WTC11 (cell line): ENCODE results near the gene UGT2B7.

Source experiments
- TEAD4 ChIP-seq: sonication (generic); formaldehyde crosslinking; IDR thresholded peaks from 2 replicates; pipeline ENCODE4 v1.8.0; 2022; ENCODE audit warnings: mild to moderate bottlenecking, missing genetic modification reagents
- TF ChIP-seq, protein P1 (sequence below): sonication (generic); formaldehyde crosslinking; IDR thresholded peaks from 2 replicates; pipeline ENCODE4 v1.8.0; 2023; ENCODE audit warnings: missing genetic modification reagents, mild to moderate bottlenecking, borderline replicate concordance
- TF ChIP-seq, protein P2 (sequence below): fragments of 200-600 bp; IDR thresholded peaks from 2 replicates; pipeline ENCODE4 v1.8.0; 2022; ENCODE audit warnings: antibody characterized with exemption
- TF ChIP-seq, protein P3 (sequence below): fragments of 250-450 bp; sonication (Bioruptor Pico); IDR thresholded peaks from 2 replicates; pipeline ENCODE4 v1.9.0; 2021; ENCODE audit warnings: mild to moderate bottlenecking
- TF ChIP-seq, protein P4 (sequence below): sonication (generic); formaldehyde crosslinking; IDR thresholded peaks from 2 replicates; pipeline ENCODE4 v1.8.0; 2022; ENCODE audit warnings: mild to moderate bottlenecking, missing genetic modification reagents

DNA sequence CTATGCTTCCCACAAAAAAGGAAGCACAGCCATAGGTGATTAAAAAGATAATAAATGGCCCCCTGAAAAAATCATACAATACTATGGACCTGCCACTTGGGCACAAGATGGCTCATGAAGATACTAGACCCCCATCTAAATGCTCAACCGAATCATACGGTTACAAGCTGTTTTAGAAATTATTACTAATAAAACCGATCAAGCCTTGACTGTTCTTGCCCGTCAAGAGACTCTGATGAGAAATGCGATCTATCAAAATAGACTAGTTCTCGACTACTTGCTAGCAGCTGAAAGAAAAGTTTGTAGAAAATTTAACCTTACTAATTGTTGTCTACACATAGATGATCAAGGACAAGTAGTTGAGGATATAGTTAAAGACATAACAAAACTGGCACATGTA is 40.1 kb upstream of the UGT2B7 start:
- TF ChIP-seq, protein P1, sequence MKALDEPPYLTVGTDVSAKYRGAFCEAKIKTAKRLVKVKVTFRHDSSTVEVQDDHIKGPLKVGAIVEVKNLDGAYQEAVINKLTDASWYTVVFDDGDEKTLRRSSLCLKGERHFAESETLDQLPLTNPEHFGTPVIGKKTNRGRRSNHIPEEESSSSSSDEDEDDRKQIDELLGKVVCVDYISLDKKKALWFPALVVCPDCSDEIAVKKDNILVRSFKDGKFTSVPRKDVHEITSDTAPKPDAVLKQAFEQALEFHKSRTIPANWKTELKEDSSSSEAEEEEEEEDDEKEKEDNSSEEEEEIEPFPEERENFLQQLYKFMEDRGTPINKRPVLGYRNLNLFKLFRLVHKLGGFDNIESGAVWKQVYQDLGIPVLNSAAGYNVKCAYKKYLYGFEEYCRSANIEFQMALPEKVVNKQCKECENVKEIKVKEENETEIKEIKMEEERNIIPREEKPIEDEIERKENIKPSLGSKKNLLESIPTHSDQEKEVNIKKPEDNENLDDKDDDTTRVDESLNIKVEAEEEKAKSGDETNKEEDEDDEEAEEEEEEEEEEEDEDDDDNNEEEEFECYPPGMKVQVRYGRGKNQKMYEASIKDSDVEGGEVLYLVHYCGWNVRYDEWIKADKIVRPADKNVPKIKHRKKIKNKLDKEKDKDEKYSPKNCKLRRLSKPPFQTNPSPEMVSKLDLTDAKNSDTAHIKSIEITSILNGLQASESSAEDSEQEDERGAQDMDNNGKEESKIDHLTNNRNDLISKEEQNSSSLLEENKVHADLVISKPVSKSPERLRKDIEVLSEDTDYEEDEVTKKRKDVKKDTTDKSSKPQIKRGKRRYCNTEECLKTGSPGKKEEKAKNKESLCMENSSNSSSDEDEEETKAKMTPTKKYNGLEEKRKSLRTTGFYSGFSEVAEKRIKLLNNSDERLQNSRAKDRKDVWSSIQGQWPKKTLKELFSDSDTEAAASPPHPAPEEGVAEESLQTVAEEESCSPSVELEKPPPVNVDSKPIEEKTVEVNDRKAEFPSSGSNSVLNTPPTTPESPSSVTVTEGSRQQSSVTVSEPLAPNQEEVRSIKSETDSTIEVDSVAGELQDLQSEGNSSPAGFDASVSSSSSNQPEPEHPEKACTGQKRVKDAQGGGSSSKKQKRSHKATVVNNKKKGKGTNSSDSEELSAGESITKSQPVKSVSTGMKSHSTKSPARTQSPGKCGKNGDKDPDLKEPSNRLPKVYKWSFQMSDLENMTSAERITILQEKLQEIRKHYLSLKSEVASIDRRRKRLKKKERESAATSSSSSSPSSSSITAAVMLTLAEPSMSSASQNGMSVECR (CRISPR knock-in tag): no peak
- TF ChIP-seq, protein P2, sequence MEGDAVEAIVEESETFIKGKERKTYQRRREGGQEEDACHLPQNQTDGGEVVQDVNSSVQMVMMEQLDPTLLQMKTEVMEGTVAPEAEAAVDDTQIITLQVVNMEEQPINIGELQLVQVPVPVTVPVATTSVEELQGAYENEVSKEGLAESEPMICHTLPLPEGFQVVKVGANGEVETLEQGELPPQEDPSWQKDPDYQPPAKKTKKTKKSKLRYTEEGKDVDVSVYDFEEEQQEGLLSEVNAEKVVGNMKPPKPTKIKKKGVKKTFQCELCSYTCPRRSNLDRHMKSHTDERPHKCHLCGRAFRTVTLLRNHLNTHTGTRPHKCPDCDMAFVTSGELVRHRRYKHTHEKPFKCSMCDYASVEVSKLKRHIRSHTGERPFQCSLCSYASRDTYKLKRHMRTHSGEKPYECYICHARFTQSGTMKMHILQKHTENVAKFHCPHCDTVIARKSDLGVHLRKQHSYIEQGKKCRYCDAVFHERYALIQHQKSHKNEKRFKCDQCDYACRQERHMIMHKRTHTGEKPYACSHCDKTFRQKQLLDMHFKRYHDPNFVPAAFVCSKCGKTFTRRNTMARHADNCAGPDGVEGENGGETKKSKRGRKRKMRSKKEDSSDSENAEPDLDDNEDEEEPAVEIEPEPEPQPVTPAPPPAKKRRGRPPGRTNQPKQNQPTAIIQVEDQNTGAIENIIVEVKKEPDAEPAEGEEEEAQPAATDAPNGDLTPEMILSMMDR: no peak
- TF ChIP-seq, protein P3, sequence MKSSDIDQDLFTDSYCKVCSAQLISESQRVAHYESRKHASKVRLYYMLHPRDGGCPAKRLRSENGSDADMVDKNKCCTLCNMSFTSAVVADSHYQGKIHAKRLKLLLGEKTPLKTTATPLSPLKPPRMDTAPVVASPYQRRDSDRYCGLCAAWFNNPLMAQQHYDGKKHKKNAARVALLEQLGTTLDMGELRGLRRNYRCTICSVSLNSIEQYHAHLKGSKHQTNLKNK (CRISPR knock-in tag): no peak
- TF ChIP-seq TEAD4 (CRISPR knock-in tag): no peak
- TF ChIP-seq, protein P4, sequence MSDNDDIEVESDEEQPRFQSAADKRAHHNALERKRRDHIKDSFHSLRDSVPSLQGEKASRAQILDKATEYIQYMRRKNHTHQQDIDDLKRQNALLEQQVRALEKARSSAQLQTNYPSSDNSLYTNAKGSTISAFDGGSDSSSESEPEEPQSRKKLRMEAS (CRISPR knock-in tag): no peak
